GM21526 (cell line): ENCODE results near the gene PHF10.
"Not testable (repeated sequence)": the region's sequence is repeated elsewhere in the genome, so short reads cannot be mapped to it uniquely, and the experiment has no call there.

ENCODE experiments used
- ATAC-seq: cut with Tn5 transposase; IDR thresholded peaks from one replicate; pipeline ENCODE4 v1.9.1; 2021; ENCODE audit warnings: moderate library complexity; ENCODE audit not compliant: unreplicated experiment, low FRiP score

The PHF10 gene

DNA sequence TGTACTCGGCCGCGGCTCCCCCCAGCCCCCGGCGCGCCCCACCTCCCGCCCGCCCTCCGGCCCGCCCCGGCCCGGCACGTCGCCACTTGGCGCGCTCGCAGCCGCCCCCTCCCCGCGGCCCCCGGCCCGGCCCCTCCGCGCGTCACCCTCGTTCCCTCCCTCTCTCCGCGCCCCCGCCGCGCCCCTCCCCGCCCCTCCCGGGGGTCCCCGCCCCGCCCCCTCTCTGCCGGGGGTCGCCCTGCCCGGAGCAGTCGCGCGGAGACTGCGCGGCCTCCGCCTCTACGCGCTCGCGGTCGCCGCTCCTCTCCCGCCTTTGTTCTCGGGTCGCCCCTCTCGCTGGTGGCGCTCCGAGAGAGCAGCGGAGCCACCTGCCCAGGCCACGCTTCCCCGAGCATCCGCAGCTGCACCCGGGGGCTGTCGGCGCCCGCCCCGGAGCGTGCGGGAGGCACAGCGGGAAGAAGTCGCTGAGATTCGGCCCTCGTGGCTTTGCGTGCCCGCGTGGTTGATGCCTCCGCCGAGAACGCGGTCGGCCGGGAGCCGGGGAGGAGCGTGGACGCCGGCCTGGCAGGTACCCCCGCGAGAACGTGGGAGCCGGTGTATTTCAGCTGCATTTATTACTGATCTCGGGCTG is at the start of gene PHF10:
PHF10 (minus strand) TSS at position 7 of the 631 bp plus-strand sequence. CDS start 569 bp downstream, outside the sequence.
- ATAC-seq = peak; percentile 33

DNA sequence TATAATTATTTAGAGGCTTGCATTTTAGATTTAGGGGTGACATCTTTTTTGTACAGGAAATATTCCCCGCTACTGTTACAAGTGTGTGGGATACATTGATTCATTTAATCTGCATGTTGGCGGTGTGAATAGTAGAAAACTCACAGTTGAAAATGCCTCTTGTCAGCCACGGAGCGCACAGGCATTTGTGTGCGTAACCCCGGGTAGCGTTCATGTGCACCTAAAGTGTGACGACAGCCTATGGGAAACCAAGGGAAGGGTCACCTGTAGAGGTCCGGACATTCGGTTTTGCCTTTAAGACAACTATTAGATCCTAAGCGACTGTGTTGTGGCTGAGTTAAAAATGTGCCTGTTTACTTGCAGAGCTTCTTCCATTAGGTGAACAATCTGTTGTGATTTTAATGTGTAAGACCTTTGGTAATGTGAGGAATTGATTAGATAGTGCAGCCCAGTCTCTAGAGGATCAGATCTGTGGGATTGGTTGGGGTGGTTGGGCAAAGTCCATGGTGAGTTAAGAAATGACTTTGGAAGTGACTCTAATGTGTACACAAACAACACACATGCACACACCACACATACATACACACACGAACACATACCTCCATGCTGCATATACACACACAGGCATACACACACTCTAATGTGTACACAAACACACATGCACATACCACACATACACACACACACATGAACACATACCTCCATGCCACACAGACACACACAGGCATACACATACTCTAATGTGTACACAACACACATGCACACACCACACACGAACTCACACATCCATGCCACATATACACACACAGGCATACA is 42.8 kb upstream of the PHF10 start:
- no peak for ATAC-seq

DNA sequence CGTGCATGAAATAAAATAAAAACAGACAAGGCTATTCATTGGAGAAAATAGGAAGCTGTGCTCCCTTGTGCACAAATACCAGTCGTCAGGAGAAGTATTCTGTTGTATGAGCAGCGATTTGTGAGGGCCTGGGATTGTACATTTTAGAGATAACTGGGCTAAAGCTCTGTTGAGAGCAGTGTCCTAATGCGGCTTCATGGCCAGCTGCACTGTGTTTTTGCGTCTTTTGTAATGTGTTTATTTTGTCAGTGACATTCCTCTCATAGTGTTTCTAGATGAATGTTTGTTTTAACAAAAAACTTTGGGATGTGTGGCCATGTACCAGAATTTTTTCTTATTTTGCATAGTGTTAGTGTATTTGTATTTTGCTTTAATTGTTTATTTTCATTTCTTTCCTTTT is 41.9 kb upstream of the PHF10 start:
- ATAC-seq = no peak

DNA sequence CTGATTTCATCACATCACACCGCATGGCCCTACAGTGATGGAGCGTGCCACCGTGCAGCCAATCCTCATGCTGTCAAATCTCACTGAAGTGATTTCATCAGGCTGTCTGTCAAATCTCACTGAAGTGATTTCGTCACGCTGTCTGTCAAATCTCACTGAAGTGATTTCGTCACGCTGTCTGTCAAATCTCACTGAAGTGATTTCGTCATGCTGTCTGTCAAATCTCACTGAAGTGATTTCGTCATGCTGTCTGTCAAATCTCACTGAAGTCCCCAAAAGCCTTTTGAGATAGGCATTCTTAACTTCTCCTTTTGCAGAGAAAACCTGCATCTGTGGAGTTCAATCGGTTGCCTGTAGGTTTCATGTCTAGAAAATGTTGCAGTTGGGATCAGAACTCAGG is 41.5 kb upstream of the PHF10 start:
- not testable (repeated sequence) for ATAC-seq

DNA sequence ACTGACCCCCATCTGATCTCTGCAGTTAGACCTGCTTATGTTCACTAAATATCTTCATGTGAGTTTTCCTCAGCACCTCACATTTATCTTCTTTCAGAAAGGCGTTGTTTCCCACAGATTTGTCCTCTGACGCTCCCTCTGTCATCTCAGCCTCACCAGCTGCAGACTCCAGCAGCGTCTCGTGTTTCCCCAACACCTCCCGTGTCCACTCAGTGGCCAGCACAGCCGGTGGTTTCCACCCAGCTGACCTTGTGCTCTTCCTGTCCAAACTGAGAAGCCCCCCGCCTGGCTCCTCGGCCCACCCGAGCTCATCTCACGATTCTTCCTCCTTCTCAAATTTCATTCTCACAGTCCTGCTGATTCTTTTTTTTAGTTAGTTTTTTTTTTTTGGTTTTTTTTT is 39.6 kb upstream of the PHF10 start:
- no peak for ATAC-seq

DNA sequence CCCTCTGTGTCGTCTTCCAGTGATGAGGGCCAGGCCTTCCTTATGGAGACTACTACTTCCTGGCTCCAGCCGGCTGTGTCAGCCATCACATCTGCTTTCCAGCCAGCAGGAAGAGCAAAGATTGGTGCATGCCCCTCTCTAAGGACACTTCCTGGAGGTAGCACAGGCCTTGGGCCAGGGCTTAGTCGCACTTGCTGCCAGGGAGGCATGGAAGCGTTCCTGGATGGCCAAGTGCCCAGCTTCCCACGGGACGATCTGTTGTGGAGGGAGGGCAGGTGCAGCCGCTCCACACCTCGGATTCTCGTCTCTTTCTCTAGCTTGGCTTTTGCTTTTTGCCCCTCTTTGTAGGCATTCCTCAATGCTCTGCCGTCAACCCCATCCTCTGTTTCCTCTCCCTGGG is 39.0 kb upstream of the PHF10 start:
- ATAC-seq = no peak

DNA sequence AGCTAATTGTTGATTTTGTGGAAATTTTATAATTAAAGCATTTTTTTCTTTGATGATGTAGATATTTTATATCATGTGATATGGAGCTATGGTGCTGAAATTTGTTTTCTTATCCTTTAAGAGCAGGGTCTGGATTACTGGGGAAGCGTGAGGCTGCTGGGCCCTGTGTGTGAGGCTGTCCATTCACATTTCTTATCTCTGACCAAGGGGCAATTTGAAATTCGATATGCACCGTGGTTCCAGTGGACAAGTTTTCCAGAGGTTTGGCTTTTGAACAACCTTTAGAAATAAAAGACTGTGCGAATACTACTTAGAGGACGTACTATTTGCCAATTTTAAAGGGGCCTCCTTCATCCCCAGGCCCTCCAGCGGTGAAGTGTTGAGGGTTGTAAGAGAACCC is 30.9 kb upstream of the PHF10 start:
- ATAC-seq = no peak

DNA sequence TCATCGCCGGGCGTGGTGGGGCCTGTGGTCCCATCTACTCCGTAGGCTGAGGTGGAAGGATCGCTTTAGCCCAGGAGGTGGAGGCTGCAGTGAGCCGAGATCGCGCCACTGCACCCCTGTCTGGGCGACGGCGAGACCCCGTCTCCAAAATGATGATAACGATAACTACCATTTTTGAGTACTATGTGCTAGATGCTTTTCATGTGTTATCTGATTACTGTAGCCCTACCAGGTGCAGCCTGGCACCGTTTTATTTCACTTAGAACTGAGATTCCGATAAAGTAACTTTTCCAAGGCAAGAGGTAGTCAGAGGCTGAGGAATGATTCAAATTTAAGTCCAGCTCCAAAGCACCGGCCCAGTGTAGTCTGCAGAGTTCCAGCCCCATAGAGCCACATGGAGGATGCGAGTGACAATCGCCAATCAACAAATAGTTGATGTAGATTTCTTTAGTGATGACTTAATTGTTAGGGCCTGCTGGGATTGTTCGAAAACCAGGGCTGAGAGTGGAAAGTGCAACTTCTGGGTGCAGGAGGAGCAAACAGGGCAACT is 27.8 kb upstream of the PHF10 start:
- no peak for ATAC-seq

DNA sequence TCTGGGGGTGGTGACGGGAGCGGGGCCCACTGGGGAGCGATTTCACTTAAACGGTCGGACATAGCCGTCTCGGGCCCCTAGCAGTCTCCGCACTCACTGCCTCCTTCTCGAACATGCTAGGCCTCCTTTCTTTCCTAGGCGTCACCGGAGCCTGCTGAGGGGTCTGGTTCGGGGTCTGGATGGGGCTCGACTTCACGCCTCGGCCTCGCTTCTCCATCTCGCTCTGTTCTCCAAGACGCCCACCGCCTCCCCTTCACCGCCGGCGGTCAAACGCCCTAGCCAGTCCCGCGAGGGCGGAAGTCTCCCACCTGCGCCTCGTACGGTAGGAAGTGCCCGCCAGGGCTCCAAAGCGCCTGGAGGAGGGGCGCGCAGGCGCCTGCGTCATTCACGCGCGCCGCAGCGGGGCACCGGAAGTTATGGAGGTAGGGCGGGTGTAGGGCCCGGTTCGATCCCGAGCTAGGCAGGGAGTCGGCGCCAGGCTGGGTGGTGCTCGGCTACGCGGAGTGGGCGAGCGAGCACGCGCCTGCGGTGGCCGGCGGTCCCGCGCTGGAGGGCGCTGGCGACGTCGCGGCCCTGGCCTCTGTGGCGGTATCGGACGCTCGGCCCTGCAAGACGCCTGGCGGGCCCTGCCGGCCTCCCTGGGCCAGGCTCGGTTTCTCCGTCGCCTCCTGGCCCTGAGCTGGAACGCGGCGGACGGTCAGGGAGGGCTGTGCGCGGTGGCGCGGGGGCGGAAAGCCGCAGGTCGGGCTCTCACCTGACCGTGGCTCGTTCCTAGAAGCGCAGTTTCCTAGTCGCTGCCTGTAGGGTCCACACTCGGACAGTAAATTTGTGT is 27.2 kb upstream of the PHF10 start, which contains the start of the genes DYNLT2 and ERMARD:
DYNLT2 (minus strand) TSS at position 331 of the 832 bp plus-strand sequence; CDS start at position 217, 114 bp downstream.
ERMARD (plus strand) TSS at position 381 of the 832 bp plus-strand sequence; CDS start at position 417, 36 bp downstream.
- peak; percentile 95 for ATAC-seq

DNA sequence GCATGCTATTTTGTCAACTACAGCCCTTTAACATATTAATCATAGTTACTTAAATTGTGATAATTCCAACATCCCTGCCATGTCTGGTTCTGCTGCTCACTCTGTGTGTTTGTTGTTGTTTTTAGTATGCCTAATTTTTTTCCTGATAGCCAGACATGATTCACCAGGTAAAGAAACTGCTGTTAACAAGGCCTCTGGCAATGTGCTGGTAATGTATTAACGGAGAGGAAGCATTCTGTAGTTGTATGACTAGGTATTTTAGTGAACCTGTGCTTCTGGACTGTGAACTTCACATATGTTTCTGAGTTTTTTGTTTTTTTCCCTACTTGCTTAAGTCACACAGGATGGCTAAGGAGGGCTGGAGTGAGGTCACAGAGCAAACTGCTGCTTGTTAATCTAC is 22.3 kb upstream of the PHF10 start:
- ATAC-seq = no peak

DNA sequence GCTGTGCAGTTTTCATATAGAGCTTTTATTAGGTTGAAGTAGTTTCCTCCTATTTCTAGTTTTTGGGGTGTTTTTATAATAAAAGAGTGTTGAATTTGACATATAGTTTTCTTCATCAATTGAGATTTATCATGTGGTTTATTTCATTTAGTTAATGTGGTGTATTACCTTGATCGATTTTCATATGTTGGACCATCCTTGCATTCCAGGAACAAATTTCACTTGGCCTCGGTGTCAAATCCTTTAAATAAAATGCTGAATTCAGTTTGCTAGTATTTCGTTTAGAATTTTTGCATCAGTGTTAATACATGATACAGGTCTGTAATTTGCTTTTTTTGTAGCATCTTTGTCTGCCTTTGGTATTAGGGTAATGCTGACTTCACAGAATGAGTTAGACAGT is 21.1 kb upstream of the PHF10 start:
- ATAC-seq = no peak

DNA sequence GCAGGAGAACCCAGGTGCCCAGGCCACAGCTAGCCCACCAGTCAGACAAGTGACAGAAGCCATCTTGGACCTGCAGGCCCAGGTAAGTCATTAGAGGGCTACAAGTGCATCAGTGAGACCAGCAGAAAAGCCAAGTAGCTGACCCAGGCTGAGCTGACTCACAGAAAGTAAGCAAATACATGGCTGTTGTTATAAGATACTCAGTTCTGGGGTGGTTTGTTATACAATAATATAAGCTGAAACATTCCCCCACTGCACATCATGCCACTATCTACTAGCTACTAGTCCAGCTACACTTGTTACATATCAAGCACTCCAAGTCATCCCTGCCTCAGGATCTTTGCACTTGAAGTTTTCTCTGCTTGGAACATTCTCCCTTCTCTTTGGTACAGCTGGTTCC is 17.0 kb upstream of the PHF10 start:
- no peak for ATAC-seq

DNA sequence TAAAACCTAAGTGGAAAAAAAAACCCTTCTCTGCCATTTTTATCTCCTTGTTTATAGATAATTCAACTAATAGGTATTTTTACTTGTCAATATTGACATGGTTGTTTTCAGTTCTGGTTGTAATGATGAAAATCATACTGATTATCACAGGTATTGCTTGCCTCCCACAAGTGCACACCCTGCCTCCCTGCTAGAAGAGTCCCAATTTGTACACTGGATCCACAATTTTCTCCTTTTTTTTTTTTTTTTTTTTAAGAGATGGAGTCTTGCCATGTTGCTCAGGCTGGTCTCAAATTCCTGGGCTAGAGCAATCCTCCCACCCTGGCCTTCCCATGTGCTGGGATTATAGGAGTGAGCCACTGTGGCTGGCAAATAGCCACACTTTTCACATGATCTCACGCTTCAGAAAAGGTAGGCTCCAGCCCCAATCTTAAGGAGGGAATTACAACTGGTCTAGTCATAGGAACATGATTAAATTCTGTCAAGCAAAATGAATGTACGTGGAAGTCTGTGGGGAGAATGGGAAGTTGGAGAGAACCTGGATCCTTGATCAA is 14.8 kb upstream of the PHF10 start:
- ATAC-seq = no peak

DNA sequence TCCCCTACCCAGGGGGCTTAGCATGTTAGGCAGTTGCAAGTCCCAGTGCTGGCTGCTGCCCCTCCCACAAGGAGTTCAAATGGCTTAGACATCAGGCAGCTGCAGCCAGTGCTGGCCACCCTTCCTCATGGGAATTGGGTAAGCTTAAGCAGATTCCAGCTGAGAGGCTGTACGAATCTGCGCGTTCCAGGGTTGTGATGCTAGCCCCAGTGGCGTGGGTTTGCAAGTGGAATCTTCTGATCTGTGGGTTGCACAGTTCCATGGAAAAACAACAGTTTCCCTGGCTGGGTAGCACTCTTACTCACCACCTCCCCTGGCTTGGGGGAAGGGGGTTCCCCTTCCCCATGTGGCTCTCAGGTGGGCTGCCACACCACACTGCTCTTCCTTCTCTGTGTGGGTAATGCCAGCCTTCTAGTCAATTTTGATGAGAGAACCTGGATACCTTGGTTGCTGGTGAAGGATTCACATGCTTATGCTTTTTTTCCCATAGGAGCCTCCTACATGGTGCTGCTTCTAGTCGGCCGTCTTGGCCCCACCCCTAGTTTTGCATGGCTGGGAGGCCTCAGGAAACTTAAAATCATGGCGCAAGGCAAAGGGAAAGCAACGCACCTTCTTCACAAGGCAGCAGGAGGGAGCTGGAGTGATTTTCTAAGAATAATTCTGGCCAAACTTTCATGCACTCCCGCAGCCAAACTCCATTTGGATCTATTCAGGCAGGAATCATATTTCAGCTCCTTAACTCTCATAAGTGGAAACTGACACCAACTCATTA is 14.1 kb upstream of the PHF10 start:
- ATAC-seq = no peak

DNA sequence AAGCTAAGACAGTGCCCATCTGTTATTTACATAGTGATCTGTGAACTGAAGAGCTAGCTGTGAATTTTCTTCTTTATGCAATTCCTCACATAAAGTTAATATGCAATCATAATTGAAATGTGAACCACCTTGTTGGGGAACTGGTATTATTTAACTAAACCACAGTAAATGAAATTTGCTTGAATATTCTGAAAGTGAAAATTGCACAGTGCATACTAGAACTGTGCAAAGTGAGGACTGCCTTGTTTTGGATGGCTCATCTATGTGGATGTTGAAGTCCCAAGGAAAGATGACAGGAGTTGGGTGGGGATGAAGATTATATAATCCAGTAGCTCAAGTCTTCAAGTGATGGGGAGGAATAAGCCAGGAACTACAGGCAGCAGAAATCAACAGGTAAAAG is 5.7 kb upstream of the PHF10 start:
- ATAC-seq = no peak

DNA sequence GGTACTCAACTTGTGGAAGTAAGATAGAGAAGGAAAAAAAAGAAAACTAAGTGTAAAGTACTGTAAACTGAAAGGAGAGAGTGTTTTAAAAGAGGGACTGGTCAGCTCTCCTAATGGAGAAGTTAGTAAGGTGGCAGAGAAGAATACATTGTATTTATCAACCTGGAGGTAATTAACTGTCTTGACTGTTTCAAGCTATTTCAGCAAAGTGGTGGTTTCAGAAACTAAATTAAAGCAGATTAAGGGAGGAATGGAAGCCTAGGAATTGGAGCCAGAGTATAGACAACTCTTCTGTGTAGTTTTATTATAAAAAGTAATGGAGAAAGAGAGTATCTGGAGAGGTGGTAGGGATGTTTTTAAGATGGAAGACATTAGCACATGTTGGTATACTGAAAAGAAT is 2.7 kb upstream of the PHF10 start:
- no peak for ATAC-seq

DNA sequence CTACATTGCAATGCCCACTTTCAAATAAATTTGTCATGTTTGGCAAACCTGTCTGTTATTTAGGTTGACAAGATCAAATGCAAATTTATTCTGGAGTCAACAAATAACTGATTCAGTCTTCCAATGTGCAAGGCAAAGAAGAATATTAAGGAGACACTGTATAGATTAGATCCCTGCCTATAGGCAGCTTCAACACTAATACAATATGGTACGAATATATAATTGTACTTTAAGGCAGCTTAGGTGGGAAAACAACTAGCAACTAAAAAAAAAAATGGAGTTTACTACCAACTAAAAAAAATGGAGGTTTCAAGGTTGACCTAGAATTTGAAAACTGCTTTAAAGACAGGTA is 1.7 kb upstream of the PHF10 start:
- ATAC-seq = no peak

DNA sequence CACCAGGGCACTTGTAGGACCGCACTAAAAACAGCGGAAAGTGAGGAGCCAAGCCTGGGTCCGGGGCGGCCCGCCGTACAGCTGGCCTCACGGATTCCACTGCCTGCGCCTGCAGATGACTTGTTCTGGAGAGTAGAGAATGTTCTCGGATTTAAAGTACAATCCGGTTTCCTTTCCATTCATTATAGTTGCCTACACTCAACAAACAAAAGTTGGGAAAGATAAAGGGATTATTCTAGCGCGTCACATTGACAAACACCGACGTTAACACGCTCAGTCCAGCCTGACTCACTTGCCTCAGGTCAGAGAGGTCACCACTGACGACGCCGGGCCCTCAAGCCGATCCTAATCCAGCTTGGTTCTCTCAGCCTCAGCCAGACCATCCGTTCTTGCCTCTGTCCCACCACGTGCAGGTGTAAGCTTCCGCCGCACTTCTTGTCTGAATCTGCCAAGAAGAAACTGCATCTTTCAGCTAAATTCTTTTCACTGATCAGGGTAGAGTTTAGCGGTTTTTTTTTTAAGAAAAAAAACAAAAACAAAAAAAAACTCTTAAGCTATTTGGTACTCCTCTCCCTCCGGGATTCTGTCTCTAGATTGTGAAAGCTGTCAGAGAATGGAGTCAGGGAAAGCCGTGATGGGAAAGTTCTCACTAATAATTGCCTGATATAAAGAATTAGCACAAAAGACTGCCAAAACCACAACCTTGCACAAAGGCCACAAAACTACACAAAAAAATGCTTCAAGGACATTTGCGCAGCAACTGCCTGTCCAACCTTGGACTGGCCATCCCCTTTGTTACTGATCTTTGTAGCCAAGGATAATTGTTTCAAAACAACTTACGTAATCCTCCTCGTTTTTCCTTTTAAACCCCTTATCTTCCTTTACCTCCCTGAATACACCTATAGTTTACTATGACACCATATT is 1.1 kb upstream of the PHF10 start:
- ATAC-seq = no peak

DNA sequence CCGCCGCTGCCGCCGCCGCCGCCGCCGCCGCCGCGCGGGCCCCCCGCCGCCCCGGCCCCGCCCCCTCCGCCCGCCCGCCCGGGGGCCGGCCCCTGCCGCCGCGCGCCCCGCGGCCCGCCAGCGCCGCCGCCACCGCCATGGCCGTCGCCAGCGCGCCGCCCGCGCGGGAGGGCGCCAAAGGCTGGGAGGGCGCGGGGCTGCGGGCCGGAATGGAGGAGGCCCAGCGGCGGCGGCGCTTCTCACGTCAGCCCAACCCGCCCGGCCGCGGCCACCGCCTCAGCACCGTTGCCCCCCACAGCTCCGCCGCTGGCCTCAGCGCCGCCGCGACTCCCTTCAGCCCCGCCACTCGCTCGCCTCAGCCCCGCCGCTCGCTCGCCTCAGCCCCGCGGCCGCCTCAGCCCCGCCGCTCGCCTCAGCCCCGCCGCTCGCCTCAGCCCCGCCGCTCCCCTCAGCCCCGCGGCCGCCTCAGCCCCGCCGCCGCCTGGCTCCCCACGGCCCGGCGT is 258 bp downstream of the PHF10 start:
- peak; percentile 34 for ATAC-seq
